Spleen (tissue), 11 donors: ENCODE measurements around the gene DOCK1. TPM values are rescaled to one million over a fixed set of nuclear protein-coding genes. Genes with fewer than 3 reads are reported as not detected.

Source experiments
- DNase-seq: peaks from one replicate; pipeline ENCODE4 v3.0.0-alpha.2; 2020
- H3K27ac ChIP-seq, 8 donors: fragments of 200-600 bp; sonication (generic) in 7 of 8; 1 replicate in 4 of 8; 2 replicates in 4 of 8; pipeline versions ENCODE4 v1.5.0 to v1.8.0; 2016 to 2021; ENCODE audit warnings: inconsistent platforms in 4 of 8, mild to moderate bottlenecking in 4 of 8, moderate library complexity in 1 of 8
- H3K27me3 ChIP-seq, 7 donors: fragments of 200-600 bp; sonication (generic) in 6 of 7; replicated peaks in 1 of 7; 1 replicate in 4 of 7; 2 replicates in 3 of 7; pipeline versions ENCODE4 v1.5.0 to v1.8.0; 2016 to 2021; ENCODE audit warnings: inconsistent platforms in 3 of 7, mild to moderate bottlenecking in 1 of 7
- H3K36me3 ChIP-seq, 6 donors: fragments of 200-600 bp; sonication (generic) in 5 of 6; 1 replicate in 4 of 6; 2 replicates in 2 of 6; pipeline versions ENCODE4 v1.5.0 to v1.8.0; 2016 to 2021; ENCODE audit warnings: inconsistent platforms in 2 of 6
- H3K4me1 ChIP-seq, 6 donors: fragments of 200-600 bp; sonication (generic) in 5 of 6; 1 replicate in 3 of 6; 2 replicates in 3 of 6; pipeline versions ENCODE4 v1.5.0 to v1.8.0; 2016 to 2021; ENCODE audit warnings: inconsistent platforms in 3 of 6
- H3K4me3 ChIP-seq, 8 donors: fragments of 200-600 bp; sonication (generic) in 7 of 8; 1 replicate in 4 of 8; 2 replicates in 4 of 8; pipeline versions ENCODE4 v1.5.0 to v1.8.0; 2016 to 2021; ENCODE audit warnings: inconsistent platforms in 4 of 8, mild to moderate bottlenecking in 4 of 8, moderate library complexity in 2 of 8
- H3K9me3 ChIP-seq, 8 donors: fragments of 200-600 bp; sonication (generic) in 7 of 8; 1 replicate in 4 of 8; 2 replicates in 4 of 8; pipeline versions ENCODE4 v1.5.0 to v1.8.0; 2016 to 2021; ENCODE audit warnings: inconsistent platforms in 4 of 8
- CTCF ChIP-seq, 11 experiments: fragments of 200-600 bp in 7 of 11; fragments of 450-650 bp in 4 of 11; sonication (generic) in 4 of 11; IDR thresholded peaks in 8 of 11; conservative IDR thresholded peaks in 3 of 11; 1 replicate in 7 of 11; 2 replicates in 4 of 11; pipeline versions ENCODE4 v1.4.0 to v1.8.0; 2016 to 2021; ENCODE audit warnings: antibody characterized with exemption in 11 of 11, inconsistent platforms in 4 of 11, mild to moderate bottlenecking in 1 of 11
- POLR2A ChIP-seq, 3 donors: fragments of 450-650 bp; IDR thresholded peaks; one replicate each; pipeline ENCODE4 v1.5.1; 2017; ENCODE audit warnings: antibody characterized with exemption in 3 of 3, mild to moderate bottlenecking in 1 of 3
- POLR2AphosphoS5 ChIP-seq, 3 donors: sonication (generic); formaldehyde crosslinking; IDR thresholded peaks; one replicate each; pipeline ENCODE4 v1.5.1; 2017; ENCODE audit warnings: antibody characterized with exemption in 3 of 3
- WGBS, 5 donors: extraction: QIAGEN DNeasy Blood & Tissue Kit in 3 of 5; methylation state at CpG; one replicate each; pipeline versions ENCODE4 v1.1.5 to v1.1.7; 2013 to 2018; 5-methylcytosine and 5-hydroxymethylcytosine counted together
- intact Hi-C: fragments of 100-400 bp; cut with DNase I; formaldehyde crosslinking; loops from one replicate; pipeline ENCODE4 v1.15.0; 2023; ENCODE audit warnings: low total_unique reads
- polyA plus RNA-seq, 3 donors: library from polyadenylated mRNA; stranded (reverse); fragments of 200-250 nt; gene quantifications; one replicate each; pipeline ENCODE4 v1.2.1, GENCODE V29; 2013
- total RNA-seq, 7 donors: library from RNA; depleted of rRNA in 3 of 7; stranded (reverse); fragments of >200 nt in 3 of 7; fragmentation: NEBNext Ultra II Directional in 4 of 7; extraction: Animal tissue kit (Norgen Biotek cat#: 25700) in 4 of 7; gene quantifications; one replicate each; pipeline versions ENCODE4 v1.1.0 to v1.2.1, GENCODE V29; 2016 to 2021
- donor health status: healthy with polysubstance abuse.
- donor health status: DM: no; HTN: no; CAD: no; lungs with moderate emphysema.
- donor health status: DM: no; HTN: no; CAD: no.
- donor health status: Bipolar disorder and iron deficiency.
- donor health status: healthy.
- donor health status: DM: no; HTN: no; CAD: no.
- donor health status: DM: yes; HTN: yes; CAD: no.

Gene DOCK1
- total and polyA plus RNA-seq, 10 donors = 2.2 to 40.5 (median 25.1) TPM

GRCh38 chr10:127278001-127278400 lies 372.8 kb downstream of the DOCK1 start:
- intact Hi-C loops = no loop called here
- 70 to 86% (median 77%) methylated on average over 5 of the region's 5 CpGs for WGBS, 5 donors
- Histone ChIP-seq H3K27ac (no peak overlapping the region), H3K36me3 (no peaks in the 10 kb centered on the region), H3K9me3 (peaks cover 0 to 2% (median 0%) of the 10 kb centered on the region in 8 donors), H3K4me3 (no peak overlapping the region), H3K4me1 (peaks cover 0 to 4% (median 0%) of the 10 kb centered on the region in 6 donors), H3K27me3 (no peaks in the 10 kb centered on the region)
- TF ChIP-seq CTCF (IDR thresholded peaks at IDR 0.05 in 8 of 11, conservative IDR thresholded peaks at IDR 0.05 in 3 of 11) (no peak), POLR2AphosphoS5 (IDR thresholded peaks at IDR 0.05) (no peak), POLR2A (IDR thresholded peaks at IDR 0.05) (no peak)
- no peak for DNase-seq

GRCh38 chr10:127279334-127279774 lies 374.1 kb downstream of the DOCK1 start:
- H3K9me3 ChIP-seq = peaks cover 0 to 4% (median 0%) of the 10 kb centered on the region in 8 donors
- intact Hi-C loops = no loop called here
- DNase-seq = no peak
- WGBS, 5 donors = 86 to 97% (median 92%) methylated on average over 5 of the region's 5 CpGs
- peaks cover 0 to 4% (median 0%) of the 10 kb centered on the region in 6 donors for H3K4me1 ChIP-seq
- no peaks in the 10 kb centered on the region for H3K36me3 ChIP-seq
- no peak overlapping the region for H3K27ac ChIP-seq
- H3K27me3 ChIP-seq = no peaks in the 10 kb centered on the region
- no peak for TF ChIP-seq POLR2A (IDR thresholded peaks at IDR 0.05)
- no peak overlapping the region for H3K4me3 ChIP-seq

GRCh38 chr10:127280446-127280845 lies 375.2 kb downstream of the DOCK1 start:
- no peak overlapping the region for H3K27ac ChIP-seq
- TF ChIP-seq POLR2A (IDR thresholded peaks at IDR 0.05) (no peak), CTCF (IDR thresholded peaks at IDR 0.05 in 8 of 11, conservative IDR thresholded peaks at IDR 0.05 in 3 of 11) (no peak), POLR2AphosphoS5 (IDR thresholded peaks at IDR 0.05) (no peak)
- H3K27me3 ChIP-seq = no peaks in the 10 kb centered on the region
- intact Hi-C loops = no loop called here
- no peak overlapping the region for H3K4me3 ChIP-seq
- no peaks in the 10 kb centered on the region for H3K36me3 ChIP-seq
- H3K9me3 ChIP-seq = peaks cover 0 to 4% (median 0%) of the 10 kb centered on the region in 8 donors
- H3K4me1 ChIP-seq = peaks cover 0 to 4% (median 0%) of the 10 kb centered on the region in 6 donors
- no peak for DNase-seq
- WGBS, 5 donors = 89 to 97% (median 91%) methylated on average over 4 of the region's 4 CpGs

GRCh38 chr10:127283017-127283416 lies 377.8 kb downstream of the DOCK1 start:
- 82 to 97% (median 88%) methylated on average over 4 of the region's 4 CpGs for WGBS, 5 donors
- H3K27me3 ChIP-seq = no peaks in the 10 kb centered on the region
- H3K27ac ChIP-seq = no peak overlapping the region
- peaks cover 0 to 20% (median 12%) of the 10 kb centered on the region in 8 donors for H3K9me3 ChIP-seq
- TF ChIP-seq CTCF (IDR thresholded peaks at IDR 0.05 in 8 of 11, conservative IDR thresholded peaks at IDR 0.05 in 3 of 11) (no peak), POLR2A (IDR thresholded peaks at IDR 0.05) (no peak), POLR2AphosphoS5 (IDR thresholded peaks at IDR 0.05) (no peak)
- intact Hi-C loops = no loop called here
- peaks cover 0 to 4% (median 0%) of the 10 kb centered on the region in 6 donors for H3K4me1 ChIP-seq
- H3K36me3 ChIP-seq = no peaks in the 10 kb centered on the region
- no peak for DNase-seq
- no peak overlapping the region for H3K4me3 ChIP-seq

- H3K4me3 ChIP-seq = no peak overlapping the region
- intact Hi-C loops = no loop called here
- H3K9me3 ChIP-seq = peaks cover 0 to 25% (median 18%) of the 10 kb centered on the region in 8 donors
- H3K27me3 ChIP-seq = no peaks in the 10 kb centered on the region
- no peaks in the 10 kb centered on the region for H3K36me3 ChIP-seq
- H3K27ac ChIP-seq = no peak overlapping the region
- no peak for DNase-seq
- TF ChIP-seq POLR2AphosphoS5 (IDR thresholded peaks at IDR 0.05) = no peak
- no peak for TF ChIP-seq CTCF (IDR thresholded peaks at IDR 0.05 in 8 of 11, conservative IDR thresholded peaks at IDR 0.05 in 3 of 11)
- no peak for TF ChIP-seq POLR2A (IDR thresholded peaks at IDR 0.05)
- H3K4me1 ChIP-seq = peaks cover 0 to under 1% (median 0%) of the 10 kb centered on the region in 6 donors
- WGBS, 5 donors = 81 to 97% (median 87%) methylated on average over 3 of the region's 3 CpGs
Measured at GRCh38 chr10:127283576-127283975, 378.3 kb downstream of the DOCK1 start.
